SK-N-MC (cell line): ENCODE results near the gene TMEM41B.

Experiments
- EZH2 ChIP-seq: fragments of 200-600 bp; sonication (generic); IDR thresholded peaks from one replicate; pipeline ENCODE4 v1.6.1; 2017; ENCODE audit warnings: antibody characterized with exemption
- POLR2AphosphoS5 ChIP-seq: IDR thresholded peaks from 2 replicates; pipeline ENCODE4 v1.6.1; 2012; ENCODE audit warnings: mild to moderate bottlenecking, low read depth, low read length, borderline replicate concordance

DNA sequence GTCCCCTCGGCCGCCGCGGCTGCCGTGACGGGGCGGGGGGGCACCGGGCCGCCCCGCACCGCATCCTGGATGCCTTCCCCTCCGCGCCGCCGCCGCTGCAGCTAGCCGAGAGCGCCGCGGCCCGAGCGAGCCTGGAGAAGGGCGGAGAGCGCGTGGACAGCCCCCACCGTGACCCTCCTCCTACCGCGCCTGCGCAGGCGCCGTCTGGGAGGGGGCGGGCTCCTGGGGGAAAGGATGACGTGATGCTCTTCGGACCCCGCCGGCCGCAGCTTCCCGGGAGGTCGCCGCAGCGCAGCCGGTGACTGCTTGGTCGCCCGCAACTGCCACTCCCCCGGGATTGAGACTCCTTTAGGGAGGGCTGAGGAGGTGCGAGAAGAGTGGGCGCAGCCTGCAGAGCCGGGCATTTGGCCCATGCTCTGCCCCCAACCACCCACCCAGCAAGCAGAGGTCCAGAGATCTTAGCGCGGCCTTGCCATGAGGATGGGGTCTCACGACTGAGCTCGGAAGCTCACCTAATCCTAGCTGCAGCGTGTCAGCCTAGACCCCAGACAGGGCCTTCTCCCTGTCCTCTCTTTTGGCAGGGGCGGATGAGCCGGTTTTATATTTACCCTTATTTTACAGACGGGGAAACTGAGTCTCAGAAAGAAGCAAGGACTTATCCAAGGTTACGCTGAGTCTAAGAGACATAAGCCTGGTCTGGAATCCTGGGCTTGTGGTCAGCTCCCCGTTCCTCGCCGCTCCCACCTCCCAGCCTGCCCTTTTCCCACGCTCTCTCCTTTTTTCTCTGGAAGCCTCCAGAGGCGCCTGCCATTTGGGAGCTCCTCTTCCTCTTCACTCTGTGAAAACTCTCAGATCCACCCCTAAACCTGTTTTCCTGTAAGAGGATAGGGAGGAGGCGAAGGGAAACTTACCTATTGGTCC lies 48.9 kb downstream of the TMEM41B start, which contains the start of gene DENND5A:
- peak; percentile 84 for TF ChIP-seq POLR2AphosphoS5
- TF ChIP-seq EZH2 = no peak
